Fibroblast of mammary gland (primary cell): ENCODE measurements around the gene FALEC.

Source experiments
- DNase-seq: peaks from one replicate; pipeline ENCODE4 v3.0.0-alpha.2; 2010; ENCODE audit warnings: low read depth
- H3K4me3 ChIP-seq: 2 replicates; pipeline ENCODE4 v1.5.1; 2011; ENCODE audit warnings: low read depth, mild to moderate bottlenecking, low read length, moderate library complexity; ENCODE audit not compliant: control insufficient read depth
- CTCF ChIP-seq: conservative IDR thresholded peaks from 2 replicates; pipeline ENCODE4 v1.5.1; 2011; ENCODE audit warnings: low read depth, low read length, inconsistent platforms; ENCODE audit not compliant: control insufficient read depth, insufficient read depth

The FALEC gene

GRCh38 chr1:150548632-150549495, 33.3 kb downstream of the FALEC start, which contains the start of gene ADAMTSL4:
Gene ADAMTSL4, plus strand, starts transcription at chr1:150549408. Its CDS starts 2,881 bp downstream, at chr1:150552289.
- no peak for TF ChIP-seq CTCF
- peak; percentile 87 for DNase-seq
- peak within 1 kb of the TSS; percentile 67 for H3K4me3 ChIP-seq

GRCh38 chr1:150549496-150550221, 34.1 kb downstream of the FALEC start:
- peak overlapping the region; percentile 67 for H3K4me3 ChIP-seq
- no peak for TF ChIP-seq CTCF
- DNase-seq, result peak; percentile 34

GRCh38 chr1:150550222-150551050, 34.9 kb downstream of the FALEC start:
- DNase-seq, result peak; percentile 39
- no peak for TF ChIP-seq CTCF
- peak overlapping the region; percentile 67 for H3K4me3 ChIP-seq

GRCh38 chr1:150551051-150551783, 35.7 kb downstream of the FALEC start:
- DNase-seq, result peak; percentile 50
- peak overlapping the region; percentile 67 for H3K4me3 ChIP-seq
- TF ChIP-seq CTCF, result no peak

- no peak for TF ChIP-seq CTCF
- DNase-seq, result no peak
- H3K4me3 ChIP-seq, result no peak overlapping the region
Observed at GRCh38 chr1:150551784-150552127, 36.2 kb downstream of the FALEC start.

GRCh38 chr1:150552128-150552910, 36.8 kb downstream of the FALEC start:
- peak; percentile 96 for DNase-seq
- TF ChIP-seq CTCF, result no peak
- H3K4me3 ChIP-seq, result no peak overlapping the region
